Heart left ventricle (tissue), 13 donors: ENCODE results near the gene SLC39A11.

Experiments
- POLR2A ChIP-seq, 2 donors: fragments of 450-650 bp; IDR thresholded peaks; one replicate each; pipeline ENCODE4 v1.6.1; 2017; ENCODE audit warnings: antibody characterized with exemption in 2 of 2, mild to moderate bottlenecking in 2 of 2, moderate library complexity in 2 of 2
- TF ChIP-seq, protein P1 (sequence below), 12 donors: fragments of 200-600 bp; sonication (generic) in 4 of 12; IDR thresholded peaks; one replicate each; pipeline versions ENCODE4 v1.5.0 to v1.8.0; 2018 to 2022; ENCODE audit warnings: antibody characterized with exemption in 12 of 12, mild to moderate bottlenecking in 5 of 12
- donor health status: ischemic (EF 13 %, LVEDD 7.1; RV severe dilation, severe dysfunction).
- donor health status: DM: no; HTN: yes; CAD: no.
- donor health status: DM: no; HTN: no; CAD: no.
- donor health status: ischemic (EF 25% LVEDD 6.9; RV normal size, moderate dysfunction).
- donor health status: ischemic (EF 25% LVEDD 5.7; RV mildly dilated, moderate dysfunction).
- donor health status: ischemic (EF 35%, LVEDD 5.7; RV mildly dilated, moderate dysfunction).
- donor health status: nonischemic (EF 11% LVEDD 7.7; RV severe dilation, severe dysfunction).
- donor health status: DM: yes; HTN: yes; CAD: no.
- donor health status: PGD.
- donor health status: ischemic (EF 29% LVEDD 5.4; RV normal size, mild dysfunction).
- donor health status: nonischemic (EF 23%, LVEDD 6.1; RV moderate dilation, normal function).

GRCh38 chr17:72702998-72703397 lies 389.5 kb downstream of the SLC39A11 start:
- TF ChIP-seq, protein P1, sequence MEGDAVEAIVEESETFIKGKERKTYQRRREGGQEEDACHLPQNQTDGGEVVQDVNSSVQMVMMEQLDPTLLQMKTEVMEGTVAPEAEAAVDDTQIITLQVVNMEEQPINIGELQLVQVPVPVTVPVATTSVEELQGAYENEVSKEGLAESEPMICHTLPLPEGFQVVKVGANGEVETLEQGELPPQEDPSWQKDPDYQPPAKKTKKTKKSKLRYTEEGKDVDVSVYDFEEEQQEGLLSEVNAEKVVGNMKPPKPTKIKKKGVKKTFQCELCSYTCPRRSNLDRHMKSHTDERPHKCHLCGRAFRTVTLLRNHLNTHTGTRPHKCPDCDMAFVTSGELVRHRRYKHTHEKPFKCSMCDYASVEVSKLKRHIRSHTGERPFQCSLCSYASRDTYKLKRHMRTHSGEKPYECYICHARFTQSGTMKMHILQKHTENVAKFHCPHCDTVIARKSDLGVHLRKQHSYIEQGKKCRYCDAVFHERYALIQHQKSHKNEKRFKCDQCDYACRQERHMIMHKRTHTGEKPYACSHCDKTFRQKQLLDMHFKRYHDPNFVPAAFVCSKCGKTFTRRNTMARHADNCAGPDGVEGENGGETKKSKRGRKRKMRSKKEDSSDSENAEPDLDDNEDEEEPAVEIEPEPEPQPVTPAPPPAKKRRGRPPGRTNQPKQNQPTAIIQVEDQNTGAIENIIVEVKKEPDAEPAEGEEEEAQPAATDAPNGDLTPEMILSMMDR (IDR thresholded peaks at IDR 0.05), result no peak
- TF ChIP-seq POLR2A (IDR thresholded peaks at IDR 0.05), result no peak
